MM.1S (cell line): ENCODE measurements around the gene FLT1.

ENCODE experiments used
- CTCF ChIP-seq: fragments of 300-600 bp; sonication (generic); IDR thresholded peaks from 2 replicates; pipeline ENCODE4 v1.5.1; 2016; ENCODE audit warnings: antibody characterized with exemption, low read length, mixed read lengths
- EZH2 ChIP-seq: fragments of 300-600 bp; sonication (generic); optimal IDR thresholded peaks from 2 replicates; pipeline ENCODE3; 2017; ENCODE audit warnings: low read depth, mild to moderate bottlenecking, antibody characterized with exemption, low read length, mixed read lengths
- EZH2phosphoT487 ChIP-seq: fragments of 300-600 bp; sonication (generic); IDR thresholded peaks from 2 replicates; pipeline ENCODE4 v1.6.1; 2018; ENCODE audit warnings: antibody characterized with exemption, low read length

- TF ChIP-seq CTCF (no peak), EZH2 (no peak), EZH2phosphoT487 (no peak)
Measured at GRCh38 chr13:28464861-28465460, 30.0 kb downstream of the FLT1 start.
